OCI-LY7 (cell line): Measurements from ENCODE around the gene PDXP. TPM values are rescaled to one million over a fixed set of nuclear protein-coding genes. Genes with fewer than 3 reads are reported as not detected.

Source experiments
- BruUV-seq: library from RNA; stranded (reverse); fragments of 400-500 nt; replicated peaks from 2 replicates; lab custom pipeline; 2021; lab: Mats Ljungman, UMichigan
- CTCF ChIA-PET: fragments of 300-600 bp; sonication (Branson Sonifier 250); formaldehyde crosslinking; loops from one replicate; lab custom pipeline; 2022; ENCODE audit warnings: antibody characterized with exemption; ENCODE audit not compliant: unreplicated experiment; lab: Charles Lee
- POLR2A ChIA-PET: fragments of 300-600 bp; sonication (Branson Sonifier 250); formaldehyde crosslinking; loops from one replicate; lab custom pipeline; 2022; ENCODE audit warnings: antibody characterized with exemption; lab: Charles Lee
- DNase-seq: peaks from one replicate; pipeline ENCODE4 v3.0.0-alpha.2; 2015; ENCODE audit warnings: low spot score
- H2AFZ ChIP-seq: fragments of 200-600 bp; sonication (generic), shearing (Covaris generic); 2 replicates; pipeline ENCODE4 v1.6.1; 2014; ENCODE audit warnings: mild to moderate bottlenecking, antibody characterized with exemption, low read length, moderate library complexity
- H3K27ac ChIP-seq: fragments of 200-600 bp; sonication (generic); 2 replicates; pipeline ENCODE4 v1.5.1; 2014; ENCODE audit warnings: mixed run types, low read depth, mild to moderate bottlenecking, moderate library complexity, low read length, inconsistent platforms; ENCODE audit not compliant: poor library complexity, severe bottlenecking
- H3K36me3 ChIP-seq: fragments of 200-600 bp; sonication (generic); 2 replicates; pipeline ENCODE4 v1.6.1; 2014; ENCODE audit warnings: mild to moderate bottlenecking, antibody characterized with exemption, low read length, moderate library complexity, mixed read lengths; ENCODE audit not compliant: insufficient read depth
- H3K4me1 ChIP-seq: fragments of 200-600 bp; sonication (generic); 2 replicates; pipeline ENCODE4 v1.5.1; 2014; ENCODE audit warnings: mild to moderate bottlenecking, low read length; ENCODE audit not compliant: insufficient read depth, poor library complexity, severe bottlenecking
- H3K4me2 ChIP-seq: fragments of 200-600 bp; sonication (generic); 2 replicates; pipeline ENCODE4 v1.6.1; 2014; ENCODE audit warnings: mild to moderate bottlenecking, low read length
- H3K4me3 ChIP-seq: fragments of 200-600 bp; sonication (generic); 2 replicates; pipeline ENCODE4 v1.5.1; 2014; ENCODE audit warnings: mild to moderate bottlenecking, low read depth, low read length; ENCODE audit not compliant: poor library complexity, severe bottlenecking
- H3K79me2 ChIP-seq: fragments of 200-600 bp; sonication (generic); 2 replicates; pipeline ENCODE4 v1.6.1; 2016; ENCODE audit warnings: low read depth, mild to moderate bottlenecking, low read length, moderate library complexity, mixed read lengths; ENCODE audit not compliant: insufficient read depth
- H3K9me2 ChIP-seq: fragments of 200-600 bp; sonication (generic); 2 replicates; pipeline ENCODE4 v1.6.1; 2016; ENCODE audit warnings: mild to moderate bottlenecking, low read length, mixed read lengths; ENCODE audit not compliant: insufficient read depth
- H3K9me3 ChIP-seq: fragments of 200-600 bp; sonication (generic); 2 replicates; pipeline ENCODE4 v1.6.1; 2014; ENCODE audit warnings: mild to moderate bottlenecking, mixed run types, low read length, mixed read lengths
- H4K20me1 ChIP-seq: fragments of 200-600 bp; sonication (generic); 2 replicates; pipeline ENCODE4 v1.6.1; 2014; ENCODE audit warnings: mild to moderate bottlenecking, antibody characterized with exemption, low read length, moderate library complexity, mixed read lengths; ENCODE audit not compliant: insufficient read depth
- EZH2phosphoT487 ChIP-seq: fragments of 200-600 bp; sonication (generic); IDR thresholded peaks from 2 replicates; pipeline ENCODE4 v1.6.1; 2018; ENCODE audit warnings: low read depth, borderline replicate concordance, mild to moderate bottlenecking, mixed run types, antibody characterized with exemption, low read length, moderate library complexity, mixed read lengths
- intact Hi-C: fragments of 100-400 bp; cut with micrococcal nuclease; formaldehyde crosslinking; loops from one replicate; pipeline ENCODE4 v1.10.0; 2022; ENCODE audit not compliant: unreplicated experiment
- small RNA-seq: library from RNA; depleted of rRNA; stranded (forward); fragments of <200 nt; gene quantifications from one replicate; pipeline ENCODE3, GENCODE V24; 2014
- total RNA-seq, 2 experiments: library from RNA; depleted of rRNA in 1 of 2; stranded (reverse); fragments of >200 nt in 1 of 2; shearing (Covaris generic) in 1 of 2; gene quantifications; 2 replicates each; pipeline ENCODE4 v1.2.3, GENCODE V29; 2014 to 2022
- TF ChIP-seq, protein P1 (sequence below): fragments of 200-600 bp; sonication (generic); conservative IDR thresholded peaks from 2 replicates; pipeline ENCODE4 v1.5.1; 2014; ENCODE audit warnings: mild to moderate bottlenecking, antibody characterized with exemption, low read length, moderate library complexity, mixed read lengths

Gene PDXP
- total RNA-seq, 2 experiments from 2014 or later = 55.8 to 61.2 TPM

GRCh38 chr22:37714634-37715033, 56.1 kb downstream of the PDXP start:
- intact Hi-C loops = no loop called here
- BruUV-seq = no TSS peak
- no peak for TF ChIP-seq EZH2phosphoT487
- TF ChIP-seq, protein P1, sequence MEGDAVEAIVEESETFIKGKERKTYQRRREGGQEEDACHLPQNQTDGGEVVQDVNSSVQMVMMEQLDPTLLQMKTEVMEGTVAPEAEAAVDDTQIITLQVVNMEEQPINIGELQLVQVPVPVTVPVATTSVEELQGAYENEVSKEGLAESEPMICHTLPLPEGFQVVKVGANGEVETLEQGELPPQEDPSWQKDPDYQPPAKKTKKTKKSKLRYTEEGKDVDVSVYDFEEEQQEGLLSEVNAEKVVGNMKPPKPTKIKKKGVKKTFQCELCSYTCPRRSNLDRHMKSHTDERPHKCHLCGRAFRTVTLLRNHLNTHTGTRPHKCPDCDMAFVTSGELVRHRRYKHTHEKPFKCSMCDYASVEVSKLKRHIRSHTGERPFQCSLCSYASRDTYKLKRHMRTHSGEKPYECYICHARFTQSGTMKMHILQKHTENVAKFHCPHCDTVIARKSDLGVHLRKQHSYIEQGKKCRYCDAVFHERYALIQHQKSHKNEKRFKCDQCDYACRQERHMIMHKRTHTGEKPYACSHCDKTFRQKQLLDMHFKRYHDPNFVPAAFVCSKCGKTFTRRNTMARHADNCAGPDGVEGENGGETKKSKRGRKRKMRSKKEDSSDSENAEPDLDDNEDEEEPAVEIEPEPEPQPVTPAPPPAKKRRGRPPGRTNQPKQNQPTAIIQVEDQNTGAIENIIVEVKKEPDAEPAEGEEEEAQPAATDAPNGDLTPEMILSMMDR = no peak
- no peak overlapping the region for H2AFZ ChIP-seq
- H3K4me3 ChIP-seq = no peak overlapping the region
- POLR2A ChIA-PET = no interaction called here
- no peaks in the 10 kb centered on the region for H3K9me3 ChIP-seq
- DNase-seq = no peak
- no peaks in the 10 kb centered on the region for H4K20me1 ChIP-seq
- CTCF ChIA-PET = no interaction called here
- peaks cover 5% of the 10 kb centered on the region for H3K4me1 ChIP-seq
- no peaks in the 10 kb centered on the region for H3K9me2 ChIP-seq
- no peak overlapping the region for H3K27ac ChIP-seq
- H3K79me2 ChIP-seq = no peaks in the 10 kb centered on the region
- no peak overlapping the region for H3K4me2 ChIP-seq
- no peaks in the 10 kb centered on the region for H3K36me3 ChIP-seq

- Histone ChIP-seq H3K79me2 (no peaks in the 10 kb centered on the region), H4K20me1 (no peaks in the 10 kb centered on the region), H3K4me3 (no peak overlapping the region), H3K4me1 (peaks cover 5% of the 10 kb centered on the region), H3K4me2 (no peak overlapping the region), H2AFZ (no peak overlapping the region), H3K36me3 (no peaks in the 10 kb centered on the region), H3K27ac (no peak overlapping the region), H3K9me2 (no peaks in the 10 kb centered on the region), H3K9me3 (no peaks in the 10 kb centered on the region)
- ChIA-PET CTCF (no interaction called here), POLR2A (no interaction called here)
- TF ChIP-seq EZH2phosphoT487 = no peak
- TF ChIP-seq, protein P1 = no peak
- intact Hi-C loops = no loop called here
- BruUV-seq = no TSS peak
- no peak for DNase-seq
These were observed 57.2 kb downstream of the PDXP start for GRCh38 chr22:37715760-37716159.

Small RNAs within 50 kb of the gene (small RNA-seq; reads per million reads assigned to genes)
- gene RN7SL385P = not detected

Other genes with a start within 250 kb of the PDXP start
- gene ELFN2, start 231.2 kb upstream of the PDXP start, total RNA-seq (2014; rRNA removed; shearing (Covaris generic)) = 0.63 and 0.82 TPM in 2 replicates
- gene ELFN2, start 231.2 kb upstream of the PDXP start, total RNA-seq (2022) = 0.83 and 1.8 TPM in 2 replicates
- 174 and 225 TPM in 2 replicates for gene MFNG, start 172.3 kb upstream of the PDXP start, total RNA-seq (2014; rRNA removed; shearing (Covaris generic))
- 215 and 235 TPM in 2 replicates for gene MFNG, start 172.3 kb upstream of the PDXP start, total RNA-seq (2022)
- 3.3 and 4.0 TPM in 2 replicates for gene CARD10, start 139.3 kb upstream of the PDXP start, total RNA-seq (2014; rRNA removed; shearing (Covaris generic))
- gene CARD10, start 139.3 kb upstream of the PDXP start, total RNA-seq (2022) = 2.8 and 3.1 TPM in 2 replicates
- gene CDC42EP1, start 98.2 kb upstream of the PDXP start, total RNA-seq (2014; rRNA removed; shearing (Covaris generic)) = not detected in 2 replicates
- not detected in 2 replicates for gene CDC42EP1, start 98.2 kb upstream of the PDXP start, total RNA-seq (2022)
- 0.44 TPM in 1 of 2 replicates, not detected in the other for gene LGALS2, start 78.6 kb upstream of the PDXP start, total RNA-seq (2014; rRNA removed; shearing (Covaris generic))
- gene LGALS2, start 78.6 kb upstream of the PDXP start, total RNA-seq (2022) = 0.82 and 0.92 TPM in 2 replicates
- gene GGA1, start 49.9 kb upstream of the PDXP start, total RNA-seq (2014; rRNA removed; shearing (Covaris generic)) = 119 and 127 TPM in 2 replicates
- 167 and 172 TPM in 2 replicates for gene GGA1, start 49.9 kb upstream of the PDXP start, total RNA-seq (2022)
- gene SH3BP1, start 19.1 kb upstream of the PDXP start, total RNA-seq (2014; rRNA removed; shearing (Covaris generic)) = 15.3 and 18.3 TPM in 2 replicates
- 44.4 and 48.4 TPM in 2 replicates for gene SH3BP1, start 19.1 kb upstream of the PDXP start, total RNA-seq (2022)
- 85.8 and 93.1 TPM in 2 replicates for gene LGALS1, start 16.9 kb downstream of the PDXP start, total RNA-seq (2014; rRNA removed; shearing (Covaris generic))
- gene LGALS1, start 16.9 kb downstream of the PDXP start, total RNA-seq (2022) = 57.2 and 57.3 TPM in 2 replicates
- 64.6 and 79.0 TPM in 2 replicates for gene NOL12, start 27.6 kb downstream of the PDXP start, total RNA-seq (2014; rRNA removed; shearing (Covaris generic))
- 58.6 and 62.3 TPM in 2 replicates for gene NOL12, start 27.6 kb downstream of the PDXP start, total RNA-seq (2022)
- 24.4 and 31.6 TPM in 2 replicates for gene TRIOBP, start 38.3 kb downstream of the PDXP start, total RNA-seq (2014; rRNA removed; shearing (Covaris generic))
- gene TRIOBP, start 38.3 kb downstream of the PDXP start, total RNA-seq (2022) = 30.6 and 31.1 TPM in 2 replicates
- 14.6 and 20.6 TPM in 2 replicates for gene GCAT, start 149.2 kb downstream of the PDXP start, total RNA-seq (2014; rRNA removed; shearing (Covaris generic))
- 17.3 and 21.6 TPM in 2 replicates for gene GCAT, start 149.2 kb downstream of the PDXP start, total RNA-seq (2022)
- not detected in 2 replicates for gene GALR3, start 164.7 kb downstream of the PDXP start, total RNA-seq (2014; rRNA removed; shearing (Covaris generic))
- gene GALR3, start 164.7 kb downstream of the PDXP start, total RNA-seq (2022) = not detected in 2 replicates
- gene ANKRD54, start 185.6 kb downstream of the PDXP start, total RNA-seq (2014; rRNA removed; shearing (Covaris generic)) = 21.0 and 25.4 TPM in 2 replicates
- gene ANKRD54, start 185.6 kb downstream of the PDXP start, total RNA-seq (2022) = 31.7 and 31.8 TPM in 2 replicates
- gene EIF3L, start 190.7 kb downstream of the PDXP start, total RNA-seq (2014; rRNA removed; shearing (Covaris generic)) = 443 and 503 TPM in 2 replicates
- gene EIF3L, start 190.7 kb downstream of the PDXP start, total RNA-seq (2022) = 596 and 649 TPM in 2 replicates
- gene MICALL1, start 247.6 kb downstream of the PDXP start, total RNA-seq (2014; rRNA removed; shearing (Covaris generic)) = 18.3 and 18.5 TPM in 2 replicates
- gene MICALL1, start 247.6 kb downstream of the PDXP start, total RNA-seq (2022) = 25.7 and 32.1 TPM in 2 replicates